ENCODE data around the gene RAB7B.

DNA sequence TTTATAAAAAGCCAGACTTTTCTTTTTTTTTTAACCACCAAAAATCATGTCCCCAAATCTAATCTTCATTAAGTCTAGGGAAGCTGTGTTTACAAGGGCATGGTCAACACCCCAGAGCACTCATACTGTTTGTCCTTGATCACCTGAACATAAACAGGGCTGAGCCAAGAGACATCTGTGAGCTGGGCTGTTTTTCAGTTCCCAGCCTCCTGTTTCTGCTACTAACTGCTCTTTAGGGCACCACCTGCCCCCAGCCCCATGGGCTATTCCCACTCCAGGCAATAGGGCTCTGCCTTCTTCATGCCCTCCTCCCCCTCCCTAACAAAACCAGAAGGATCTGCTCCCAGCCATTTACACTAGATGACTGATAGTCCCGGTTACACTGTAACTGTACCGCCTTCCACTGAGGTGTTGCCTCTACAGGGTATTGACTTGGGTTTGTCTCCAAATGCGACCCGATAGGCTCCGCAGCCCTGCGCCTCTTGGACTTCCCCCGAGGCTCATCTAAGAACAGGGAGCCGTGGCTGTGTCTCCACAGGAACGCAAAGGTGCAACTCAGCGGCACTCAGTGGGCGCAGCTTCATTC, 48.3 kb downstream of the RAB7B start:
- no peak for TF ChIP-seq POLR2A (IDR thresholded peaks at IDR 0.05)
- TF ChIP-seq, protein P1, sequence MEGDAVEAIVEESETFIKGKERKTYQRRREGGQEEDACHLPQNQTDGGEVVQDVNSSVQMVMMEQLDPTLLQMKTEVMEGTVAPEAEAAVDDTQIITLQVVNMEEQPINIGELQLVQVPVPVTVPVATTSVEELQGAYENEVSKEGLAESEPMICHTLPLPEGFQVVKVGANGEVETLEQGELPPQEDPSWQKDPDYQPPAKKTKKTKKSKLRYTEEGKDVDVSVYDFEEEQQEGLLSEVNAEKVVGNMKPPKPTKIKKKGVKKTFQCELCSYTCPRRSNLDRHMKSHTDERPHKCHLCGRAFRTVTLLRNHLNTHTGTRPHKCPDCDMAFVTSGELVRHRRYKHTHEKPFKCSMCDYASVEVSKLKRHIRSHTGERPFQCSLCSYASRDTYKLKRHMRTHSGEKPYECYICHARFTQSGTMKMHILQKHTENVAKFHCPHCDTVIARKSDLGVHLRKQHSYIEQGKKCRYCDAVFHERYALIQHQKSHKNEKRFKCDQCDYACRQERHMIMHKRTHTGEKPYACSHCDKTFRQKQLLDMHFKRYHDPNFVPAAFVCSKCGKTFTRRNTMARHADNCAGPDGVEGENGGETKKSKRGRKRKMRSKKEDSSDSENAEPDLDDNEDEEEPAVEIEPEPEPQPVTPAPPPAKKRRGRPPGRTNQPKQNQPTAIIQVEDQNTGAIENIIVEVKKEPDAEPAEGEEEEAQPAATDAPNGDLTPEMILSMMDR (IDR thresholded peaks at IDR 0.05): no peak

Data from right lobe of liver (tissue), 4 donors.